A673 (cell line): Measurements from ENCODE around the gene PLEKHA6.

ENCODE experiments used
- EZH2 ChIP-seq: fragments of 200-600 bp; sonication (generic); IDR thresholded peaks from 2 replicates; pipeline ENCODE4 v1.6.1; 2017; ENCODE audit warnings: borderline replicate concordance, low read depth, mild to moderate bottlenecking, mixed read lengths, antibody characterized with exemption, low read length; ENCODE audit not compliant: poor library complexity, severe bottlenecking
- TF ChIP-seq, protein P1 (sequence below): fragments of 300-800, 200-600 bp; sonication (generic); conservative IDR thresholded peaks from 2 replicates; pipeline ENCODE4 v1.5.1; 2017; ENCODE audit warnings: low read depth, mild to moderate bottlenecking, antibody characterized with exemption, low read length, moderate library complexity, mixed read lengths

DNA sequence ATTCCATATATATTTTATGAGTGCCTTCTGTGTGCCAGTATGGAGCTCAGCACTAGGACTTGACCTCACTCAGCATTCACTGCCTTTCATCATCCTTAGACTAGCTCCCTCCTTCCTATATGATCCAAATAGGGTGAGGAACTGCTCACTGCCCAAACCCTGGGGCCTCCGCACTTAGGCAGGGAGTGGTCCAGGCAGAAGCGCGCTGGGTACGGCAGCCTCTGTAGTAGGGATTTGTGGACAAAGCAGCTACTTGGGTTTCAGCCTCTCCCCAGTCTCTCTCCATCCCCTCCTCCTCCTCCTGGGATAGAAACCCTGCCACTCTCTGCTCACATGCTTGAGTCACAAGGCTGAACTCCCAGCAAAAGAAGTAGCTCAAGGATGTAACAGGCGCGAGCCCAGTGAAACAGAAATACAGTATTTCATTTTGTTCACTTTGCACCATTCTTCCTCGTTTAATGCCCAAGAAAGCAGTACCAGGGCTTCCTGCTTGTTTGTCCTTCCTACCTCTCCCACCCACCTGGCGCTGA lies 32.9 kb downstream of the PLEKHA6 start:
- TF ChIP-seq, protein P1, sequence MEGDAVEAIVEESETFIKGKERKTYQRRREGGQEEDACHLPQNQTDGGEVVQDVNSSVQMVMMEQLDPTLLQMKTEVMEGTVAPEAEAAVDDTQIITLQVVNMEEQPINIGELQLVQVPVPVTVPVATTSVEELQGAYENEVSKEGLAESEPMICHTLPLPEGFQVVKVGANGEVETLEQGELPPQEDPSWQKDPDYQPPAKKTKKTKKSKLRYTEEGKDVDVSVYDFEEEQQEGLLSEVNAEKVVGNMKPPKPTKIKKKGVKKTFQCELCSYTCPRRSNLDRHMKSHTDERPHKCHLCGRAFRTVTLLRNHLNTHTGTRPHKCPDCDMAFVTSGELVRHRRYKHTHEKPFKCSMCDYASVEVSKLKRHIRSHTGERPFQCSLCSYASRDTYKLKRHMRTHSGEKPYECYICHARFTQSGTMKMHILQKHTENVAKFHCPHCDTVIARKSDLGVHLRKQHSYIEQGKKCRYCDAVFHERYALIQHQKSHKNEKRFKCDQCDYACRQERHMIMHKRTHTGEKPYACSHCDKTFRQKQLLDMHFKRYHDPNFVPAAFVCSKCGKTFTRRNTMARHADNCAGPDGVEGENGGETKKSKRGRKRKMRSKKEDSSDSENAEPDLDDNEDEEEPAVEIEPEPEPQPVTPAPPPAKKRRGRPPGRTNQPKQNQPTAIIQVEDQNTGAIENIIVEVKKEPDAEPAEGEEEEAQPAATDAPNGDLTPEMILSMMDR = no peak
- TF ChIP-seq EZH2 = no peak
